ACC112 (cell line): ENCODE results near the gene MPST.

ENCODE experiments used
- H2AFZ ChIP-seq: fragments of 200-600 bp; sonication (generic); one replicate; pipeline ENCODE4 v1.6.0; 2017; ENCODE audit warnings: antibody characterized with exemption, low read length; ENCODE audit not compliant: unreplicated experiment
- H3K27ac ChIP-seq: fragments of 200-600 bp; sonication (generic); 2 replicates; pipeline ENCODE4 v1.5.1; 2014; ENCODE audit warnings: low read depth, mild to moderate bottlenecking, antibody characterized with exemption, low read length, moderate library complexity
- H3K27me3 ChIP-seq: fragments of 200-600 bp; sonication (generic); 2 replicates; pipeline ENCODE4 v1.6.1; 2014; ENCODE audit warnings: mild to moderate bottlenecking, antibody characterized with exemption, low read length, moderate library complexity, mixed read lengths; ENCODE audit not compliant: insufficient read depth
- H3K36me3 ChIP-seq: fragments of 200-600 bp; sonication (generic); 2 replicates; pipeline ENCODE4 v1.6.1; 2016; ENCODE audit warnings: mild to moderate bottlenecking, antibody characterized with exemption, low read length, moderate library complexity, mixed read lengths; ENCODE audit not compliant: insufficient read depth
- H3K4me1 ChIP-seq: fragments of 200-600 bp; sonication (generic); one replicate; pipeline ENCODE4 v1.6.1; 2016; ENCODE audit warnings: low read length, mixed read lengths; ENCODE audit not compliant: insufficient read depth, unreplicated experiment, control insufficient read depth
- H3K4me3 ChIP-seq: fragments of 200-600 bp; sonication (generic); 2 replicates; pipeline ENCODE4 v1.5.1; 2014; ENCODE audit warnings: mild to moderate bottlenecking, low read depth, low read length
- H3K79me2 ChIP-seq: fragments of 200-600 bp; sonication (generic); one replicate; pipeline ENCODE4 v1.6.0; 2016; ENCODE audit warnings: low read length; ENCODE audit not compliant: control insufficient read depth, unreplicated experiment, insufficient read depth

MPST gene

DNA sequence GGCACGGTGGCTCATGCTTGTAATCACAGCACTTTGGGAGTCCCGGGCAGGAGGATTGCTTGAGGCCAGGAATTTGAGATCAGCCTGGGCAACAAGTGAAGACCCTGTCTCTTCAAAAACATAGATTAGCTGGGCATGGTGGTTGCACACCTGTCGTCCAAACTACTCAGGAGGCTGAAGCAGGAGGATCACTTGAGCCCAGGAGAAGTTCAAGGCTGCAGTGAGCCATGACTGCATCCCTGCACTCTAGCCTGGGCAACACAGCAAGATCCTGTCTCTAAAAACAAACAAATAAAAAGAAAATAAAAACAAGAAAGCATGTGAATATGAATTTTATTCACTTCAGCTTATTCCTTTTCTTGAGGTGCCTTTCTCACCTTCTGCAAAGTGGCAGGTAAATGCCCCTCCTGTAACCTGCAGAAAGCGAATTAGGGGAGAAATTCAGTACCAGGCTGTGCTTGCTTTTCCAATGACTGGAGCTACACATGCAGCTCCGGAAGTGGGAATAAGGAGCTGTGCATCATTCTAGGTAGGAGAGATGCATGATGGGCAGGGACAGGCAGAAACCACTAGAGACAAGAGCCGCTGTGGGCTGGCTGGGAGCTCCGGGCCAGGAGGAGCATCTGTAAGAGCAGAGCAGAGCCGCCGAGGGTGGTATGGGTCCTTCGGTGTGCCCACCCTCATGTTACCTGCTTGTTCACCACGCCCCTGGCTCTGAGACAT, 17.3 kb downstream of the MPST start:
- Histone ChIP-seq H3K4me1 (peaks cover 8% of the 10 kb centered on the region), H2AFZ (no peak overlapping the region), H3K36me3 (no peaks in the 10 kb centered on the region), H3K27me3 (no peaks in the 10 kb centered on the region), H3K79me2 (no peaks in the 10 kb centered on the region), H3K27ac (no peak overlapping the region), H3K4me3 (no peak overlapping the region)

DNA sequence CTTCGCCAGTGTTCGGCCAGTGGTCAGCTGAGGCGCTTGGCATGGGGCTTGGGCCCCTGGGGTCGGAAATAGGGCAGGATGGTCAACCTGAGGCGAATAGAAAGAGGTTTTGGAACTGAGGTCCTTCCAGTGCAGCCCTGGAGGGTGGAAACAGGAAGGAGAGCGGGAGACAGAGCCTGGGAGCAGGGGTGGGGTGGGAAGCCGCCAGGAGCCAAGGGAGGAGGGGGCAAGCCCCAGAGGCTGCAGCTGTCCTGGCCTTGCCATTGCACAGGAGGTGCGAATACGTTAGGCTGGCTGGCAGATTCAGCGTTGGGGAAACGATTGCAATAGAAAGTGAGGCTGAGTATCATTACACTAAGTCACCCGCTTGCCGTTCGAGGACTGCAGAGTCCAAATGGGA, 18.1 kb downstream of the MPST start:
- no peaks in the 10 kb centered on the region for H3K79me2 ChIP-seq
- peaks cover 8% of the 10 kb centered on the region for H3K4me1 ChIP-seq
- no peak overlapping the region for H2AFZ ChIP-seq
- no peaks in the 10 kb centered on the region for H3K36me3 ChIP-seq
- H3K4me3 ChIP-seq, result no peak overlapping the region
- no peak overlapping the region for H3K27ac ChIP-seq
- no peaks in the 10 kb centered on the region for H3K27me3 ChIP-seq

DNA sequence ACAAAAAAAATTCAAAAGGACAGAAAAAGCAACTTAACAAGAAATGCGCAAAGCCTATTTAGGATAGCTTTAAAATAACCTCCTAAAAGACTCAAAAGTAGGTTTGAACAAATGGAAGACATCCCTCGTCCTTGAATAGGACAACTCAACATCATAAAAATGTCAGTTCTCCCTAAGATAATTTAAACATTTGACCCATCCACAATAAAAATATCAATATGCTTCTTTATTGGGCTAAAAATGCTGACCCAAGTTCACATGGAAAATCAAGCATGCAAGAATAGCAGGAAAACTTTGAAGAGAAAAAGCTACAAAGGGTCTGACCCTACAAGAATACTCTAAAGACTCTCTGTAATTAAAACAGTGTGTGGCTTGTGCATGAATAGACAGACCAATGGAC, 19.9 kb downstream of the MPST start:
- no peak overlapping the region for H3K27ac ChIP-seq
- no peak overlapping the region for H2AFZ ChIP-seq
- no peak overlapping the region for H3K4me3 ChIP-seq
- H3K27me3 ChIP-seq, result no peaks in the 10 kb centered on the region
- H3K4me1 ChIP-seq, result peaks cover 8% of the 10 kb centered on the region
- H3K36me3 ChIP-seq, result no peaks in the 10 kb centered on the region
- no peaks in the 10 kb centered on the region for H3K79me2 ChIP-seq

DNA sequence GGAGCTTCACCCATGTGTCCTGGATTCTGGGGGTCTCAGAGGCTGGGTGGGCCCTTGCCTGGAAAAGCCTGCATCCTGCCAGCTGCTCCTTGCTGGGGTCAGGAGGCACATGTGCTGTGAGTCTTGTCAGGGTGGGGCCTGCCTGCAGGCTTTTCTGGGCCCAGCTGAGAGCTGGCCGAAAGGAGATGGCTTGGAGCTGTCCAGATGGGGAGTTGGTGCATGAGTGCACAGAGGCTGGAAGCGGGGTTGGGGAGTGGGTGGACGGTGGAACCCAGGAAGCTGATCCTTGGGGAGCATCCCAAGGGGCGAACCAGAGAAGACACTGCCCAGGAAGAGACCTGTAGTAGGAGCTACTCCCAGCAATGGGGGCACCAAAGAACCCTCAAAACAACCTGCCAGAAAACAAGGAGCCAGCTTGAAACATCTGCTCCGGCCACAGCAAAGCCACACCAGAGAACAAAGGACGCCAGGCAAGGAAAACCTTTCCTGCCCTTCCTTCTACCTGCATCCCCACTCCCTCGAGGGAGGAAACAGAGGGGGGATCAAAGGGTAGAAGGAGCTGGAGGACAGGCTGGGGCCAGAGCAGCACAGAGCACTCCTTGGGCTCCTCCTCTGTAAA, 23.8 kb downstream of the MPST start:
- Histone ChIP-seq H2AFZ (no peak overlapping the region), H3K36me3 (no peaks in the 10 kb centered on the region), H3K27ac (no peak overlapping the region), H3K27me3 (no peaks in the 10 kb centered on the region), H3K4me1 (peaks cover 13% of the 10 kb centered on the region), H3K79me2 (no peaks in the 10 kb centered on the region), H3K4me3 (no peak overlapping the region)

DNA sequence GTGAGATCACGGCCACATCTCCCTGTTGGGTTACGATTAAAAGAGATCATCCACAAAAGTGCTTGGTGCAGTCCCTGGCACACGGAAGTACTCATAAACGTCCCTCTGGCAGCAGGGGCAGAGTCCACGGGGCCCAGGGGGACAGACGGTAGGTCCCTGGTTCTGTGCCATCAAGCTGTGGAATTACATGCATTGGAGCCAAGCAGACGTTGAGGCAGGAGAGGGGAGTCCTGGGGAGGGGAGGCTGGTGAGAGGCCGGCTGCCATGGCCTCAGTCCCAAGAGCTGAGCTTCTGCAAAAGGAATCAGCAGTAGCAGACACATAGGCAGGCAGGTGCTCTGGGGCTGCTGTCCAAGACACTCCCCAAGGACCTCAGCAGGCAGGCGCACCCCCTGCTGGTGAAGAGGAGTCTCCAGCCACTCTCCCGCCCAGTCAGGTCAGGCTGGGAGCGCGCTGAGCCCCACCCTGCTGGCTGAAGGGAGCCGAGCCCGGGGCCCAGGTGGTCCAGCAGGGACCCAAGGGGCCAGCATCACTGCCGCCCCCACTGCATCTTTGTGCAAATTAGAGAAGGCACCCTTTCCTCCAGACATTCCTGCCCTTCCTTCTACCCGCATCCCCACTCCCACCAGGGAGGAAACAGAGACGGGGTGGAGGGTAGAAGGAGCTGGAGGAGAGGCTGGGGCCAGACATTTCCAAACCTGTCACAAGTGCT, 24.4 kb downstream of the MPST start:
- no peaks in the 10 kb centered on the region for H3K36me3 ChIP-seq
- no peak overlapping the region for H2AFZ ChIP-seq
- H3K4me1 ChIP-seq, result peaks cover 13% of the 10 kb centered on the region
- H3K27ac ChIP-seq, result no peak overlapping the region
- no peaks in the 10 kb centered on the region for H3K27me3 ChIP-seq
- no peaks in the 10 kb centered on the region for H3K79me2 ChIP-seq
- no peak overlapping the region for H3K4me3 ChIP-seq

DNA sequence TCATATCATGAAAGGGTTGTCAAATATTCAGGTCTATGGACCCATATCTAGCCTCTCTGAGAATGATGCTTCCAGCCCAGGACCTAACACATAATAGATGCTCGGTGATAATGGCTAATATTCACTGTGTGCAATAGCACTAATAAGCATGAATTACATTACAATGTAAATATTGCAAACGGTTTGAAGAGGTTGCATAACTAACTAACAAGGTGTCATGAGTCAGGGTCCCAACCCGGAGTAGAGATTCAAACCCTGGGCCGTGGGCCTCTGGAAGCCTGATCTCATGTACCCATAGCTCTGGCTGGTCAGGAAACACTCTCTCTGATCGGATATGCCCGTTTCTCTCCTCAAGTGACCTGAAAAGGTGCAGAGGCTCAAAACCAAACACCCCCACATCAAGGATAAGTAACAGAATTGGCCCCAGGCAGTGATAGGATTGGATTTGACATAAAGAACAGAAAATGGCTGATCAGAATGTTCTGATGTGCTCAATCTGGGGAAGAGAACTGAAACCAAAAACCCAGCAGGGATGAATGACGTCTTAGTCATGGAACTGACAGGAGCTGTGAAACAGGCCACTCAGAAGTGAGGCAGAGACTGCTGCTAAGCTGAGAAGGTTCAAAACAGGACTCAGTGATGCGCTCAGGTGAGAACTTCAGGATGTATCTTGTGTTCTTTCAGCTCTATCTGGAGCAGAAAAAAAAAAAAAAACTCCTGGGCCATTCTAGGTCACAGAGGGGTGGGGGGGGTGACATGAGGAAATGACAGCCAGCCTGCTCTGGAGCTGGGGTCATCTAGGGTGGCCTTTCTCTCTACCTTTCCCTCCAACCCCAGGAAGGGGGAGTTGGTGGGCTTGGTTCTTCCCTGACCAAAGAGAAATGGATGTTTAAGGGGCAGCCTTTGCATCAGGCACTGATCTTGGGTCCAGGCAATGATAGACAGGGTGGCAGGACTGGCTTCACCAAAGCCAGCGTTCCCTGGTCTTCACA, 25.4 kb downstream of the MPST start:
- H3K27ac ChIP-seq, result no peak overlapping the region
- H3K4me1 ChIP-seq, result peaks cover 13% of the 10 kb centered on the region
- H3K4me3 ChIP-seq, result no peak overlapping the region
- H2AFZ ChIP-seq, result no peak overlapping the region
- H3K79me2 ChIP-seq, result no peaks in the 10 kb centered on the region
- no peaks in the 10 kb centered on the region for H3K27me3 ChIP-seq
- no peaks in the 10 kb centered on the region for H3K36me3 ChIP-seq

DNA sequence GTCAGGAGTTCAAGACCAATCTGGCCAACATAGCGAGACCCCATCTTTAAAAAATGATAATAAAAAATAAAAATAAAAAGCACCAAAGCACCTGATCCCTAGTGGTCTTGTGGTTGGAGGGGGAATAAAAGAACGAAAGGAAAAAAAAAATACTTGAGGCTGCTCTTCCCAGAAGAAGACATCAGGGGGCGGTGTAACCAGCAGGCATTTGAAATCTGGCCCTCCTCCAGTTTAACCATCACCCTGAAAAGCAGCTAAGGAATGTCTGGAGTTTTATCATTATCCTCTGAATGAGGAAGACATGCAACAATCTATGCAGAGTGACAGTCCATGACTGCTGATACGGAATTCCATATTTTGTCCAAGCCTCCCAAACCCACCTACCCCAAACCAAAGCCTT, 26.4 kb downstream of the MPST start:
- peaks cover 7% of the 10 kb centered on the region for H3K4me1 ChIP-seq
- no peak overlapping the region for H2AFZ ChIP-seq
- no peak overlapping the region for H3K4me3 ChIP-seq
- no peaks in the 10 kb centered on the region for H3K27me3 ChIP-seq
- no peaks in the 10 kb centered on the region for H3K79me2 ChIP-seq
- no peaks in the 10 kb centered on the region for H3K36me3 ChIP-seq
- H3K27ac ChIP-seq, result no peak overlapping the region

DNA sequence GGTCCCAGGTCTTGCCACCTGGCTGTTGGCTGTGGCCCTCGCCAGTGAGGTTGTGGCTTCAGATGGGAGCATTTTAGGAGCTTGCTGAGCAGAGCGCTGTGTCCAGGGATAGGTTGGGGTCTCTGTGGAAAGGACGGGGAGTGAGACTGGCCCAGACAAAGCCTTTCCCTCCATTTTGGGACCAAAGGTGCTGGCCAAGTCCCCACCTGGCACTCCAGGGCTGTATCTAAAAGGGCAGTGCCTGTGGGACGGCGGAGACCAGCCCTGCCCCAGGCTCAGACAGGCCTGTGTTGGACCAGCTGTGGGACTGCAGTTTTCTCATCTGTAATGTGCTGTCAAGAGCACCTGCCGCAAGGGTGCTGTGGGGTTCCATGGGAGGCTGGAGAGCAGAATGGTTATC, 27.0 kb downstream of the MPST start:
- no peak overlapping the region for H3K4me3 ChIP-seq
- H2AFZ ChIP-seq, result no peak overlapping the region
- no peaks in the 10 kb centered on the region for H3K27me3 ChIP-seq
- H3K79me2 ChIP-seq, result no peaks in the 10 kb centered on the region
- no peaks in the 10 kb centered on the region for H3K36me3 ChIP-seq
- peaks cover 5% of the 10 kb centered on the region for H3K4me1 ChIP-seq
- no peak overlapping the region for H3K27ac ChIP-seq

DNA sequence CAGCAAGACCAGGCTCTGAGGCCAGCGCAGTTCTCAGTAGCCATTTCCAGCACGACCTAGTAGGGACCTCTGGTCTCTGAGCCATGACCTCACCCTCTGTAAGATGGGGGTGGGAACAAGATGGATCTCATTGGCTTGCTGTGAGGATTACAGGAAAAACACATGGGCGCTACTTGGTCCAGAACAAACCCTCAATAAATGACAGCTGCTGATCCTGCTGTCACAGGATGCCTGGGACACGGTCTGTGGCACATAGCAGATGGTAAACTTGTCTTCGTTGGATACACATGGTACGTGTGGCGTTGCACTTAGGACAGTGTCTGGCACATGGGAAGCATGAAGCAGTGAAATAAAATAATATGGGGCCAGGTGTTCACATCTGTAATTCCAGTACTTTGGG, 27.5 kb downstream of the MPST start:
- H3K79me2 ChIP-seq, result no peaks in the 10 kb centered on the region
- no peaks in the 10 kb centered on the region for H3K36me3 ChIP-seq
- H3K4me1 ChIP-seq, result peaks cover 5% of the 10 kb centered on the region
- H3K27me3 ChIP-seq, result no peaks in the 10 kb centered on the region
- H3K4me3 ChIP-seq, result no peak overlapping the region
- no peak overlapping the region for H3K27ac ChIP-seq
- H2AFZ ChIP-seq, result no peak overlapping the region

DNA sequence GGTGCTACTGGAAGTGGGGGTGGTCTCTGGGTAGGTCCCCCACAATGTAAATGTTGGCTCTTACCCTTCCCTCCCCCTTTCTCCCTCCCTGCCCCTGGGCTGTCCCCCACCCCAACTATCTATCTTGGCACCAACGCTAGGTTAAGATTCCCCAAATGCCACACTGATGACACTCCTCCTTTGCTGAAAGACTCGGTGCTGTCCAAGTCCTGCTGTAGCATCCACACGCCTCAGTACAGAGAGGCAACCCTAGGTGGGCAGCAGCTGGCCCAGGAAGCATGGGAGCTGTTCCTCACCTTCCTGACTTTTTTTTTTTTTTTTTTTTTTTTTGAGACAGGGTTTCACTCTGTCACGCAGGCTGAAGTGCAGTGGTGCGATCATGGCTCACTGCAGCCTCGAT, 28.6 kb downstream of the MPST start:
- H2AFZ ChIP-seq, result no peak overlapping the region

More for the DNA sequence above, 28.6 kb downstream of the MPST start:
- Histone ChIP-seq H3K27me3 (no peaks in the 10 kb centered on the region), H3K4me3 (no peak overlapping the region), H3K36me3 (no peaks in the 10 kb centered on the region), H3K79me2 (no peaks in the 10 kb centered on the region), H3K27ac (no peak overlapping the region), H3K4me1 (peaks cover 9% of the 10 kb centered on the region)
